Suprapubic skin (tissue), 4 donors: Measurements from ENCODE around the gene TMEM151A. TPM values are rescaled to one million over a fixed set of nuclear protein-coding genes. Genes with fewer than 3 reads are reported as not detected.

Experiments
- DNase-seq, 2 donors: peaks; one replicate each; pipeline ENCODE4 v3.0.0-alpha.2; 2019; ENCODE audit warnings: low spot score in 2 of 2
- H3K27ac ChIP-seq: fragments of 200-600 bp; sonication (generic); one replicate; pipeline ENCODE4 v1.5.1; 2019
- H3K27me3 ChIP-seq: fragments of 200-600 bp; sonication (generic); one replicate; pipeline ENCODE4 v1.5.1; 2019
- H3K36me3 ChIP-seq: fragments of 200-600 bp; sonication (generic); one replicate; pipeline ENCODE4 v1.5.1; 2019
- H3K4me1 ChIP-seq: fragments of 200-600 bp; sonication (generic); one replicate; pipeline ENCODE4 v1.5.1; 2019
- H3K4me3 ChIP-seq: fragments of 200-600 bp; sonication (generic); one replicate; pipeline ENCODE4 v1.5.1; 2019; ENCODE audit warnings: mild to moderate bottlenecking
- H3K9me3 ChIP-seq: fragments of 200-600 bp; sonication (generic); one replicate; pipeline ENCODE4 v1.5.1; 2019
- CTCF ChIP-seq, 2 donors: fragments of 200-600 bp in 1 of 2; fragments of 450-650 bp in 1 of 2; sonication (generic) in 1 of 2; IDR thresholded peaks; one replicate each; pipeline ENCODE4 v1.5.1; 2016 to 2019; ENCODE audit warnings: antibody characterized with exemption in 2 of 2, mild to moderate bottlenecking in 1 of 2, moderate library complexity in 1 of 2
- EP300 ChIP-seq: sonication (generic); formaldehyde crosslinking; IDR thresholded peaks from one replicate; pipeline ENCODE4 v1.6.1; 2017; ENCODE audit warnings: antibody characterized with exemption
- POLR2A ChIP-seq, 2 donors: fragments of 450-650 bp; IDR thresholded peaks; one replicate each; pipeline ENCODE4 v1.6.1; 2017; ENCODE audit warnings: antibody characterized with exemption in 2 of 2, mild to moderate bottlenecking in 2 of 2, moderate library complexity in 2 of 2
- POLR2AphosphoS5 ChIP-seq, 3 donors: sonication (generic); formaldehyde crosslinking; IDR thresholded peaks; one replicate each; pipeline ENCODE4 v1.6.1; 2017; ENCODE audit warnings: antibody characterized with exemption in 3 of 3
- WGBS: methylation state at CpG from one replicate; pipeline ENCODE4 v1.1.5; 2018; 5-methylcytosine and 5-hydroxymethylcytosine counted together
- total RNA-seq, 4 donors: library from RNA; depleted of rRNA; stranded (reverse); fragments of >200 nt; gene quantifications; one replicate each; pipeline ENCODE4 v1.1.0, GENCODE V29; 2016

TMEM151A gene
- total RNA-seq, 4 donors from 2014 or later, result not detected

GRCh38 chr11:66263785-66264184 is 27.9 kb upstream of the TMEM151A start:
- peaks cover 45% of the 10 kb centered on the region for H3K36me3 ChIP-seq
- H3K4me3 ChIP-seq, result no peak overlapping the region
- TF ChIP-seq POLR2AphosphoS5 (IDR thresholded peaks at IDR 0.05) (no peak), POLR2A (IDR thresholded peaks at IDR 0.05) (no peak), EP300 (no peak), CTCF (IDR thresholded peaks at IDR 0.05) (no peak)
- no peak overlapping the region for H3K27ac ChIP-seq
- H3K9me3 ChIP-seq, result no peaks in the 10 kb centered on the region
- H3K4me1 ChIP-seq, result peaks cover 25% of the 10 kb centered on the region
- no peak for DNase-seq
- WGBS, result 90% methylated on average over 10 of the region's 10 CpGs
- H3K27me3 ChIP-seq, result no peaks in the 10 kb centered on the region

GRCh38 chr11:66264383-66264782 is 27.3 kb upstream of the TMEM151A start:
- WGBS, result 91% methylated on average over 8 of the region's 8 CpGs
- Histone ChIP-seq H3K36me3 (peaks cover 45% of the 10 kb centered on the region), H3K27me3 (no peaks in the 10 kb centered on the region), H3K9me3 (no peaks in the 10 kb centered on the region), H3K27ac (no peak overlapping the region), H3K4me1 (peaks cover 26% of the 10 kb centered on the region), H3K4me3 (no peak overlapping the region)
- TF ChIP-seq EP300, result no peak
- TF ChIP-seq POLR2A (IDR thresholded peaks at IDR 0.05), result no peak
- no peak for TF ChIP-seq POLR2AphosphoS5 (IDR thresholded peaks at IDR 0.05)
- no peak for TF ChIP-seq CTCF (IDR thresholded peaks at IDR 0.05)
- no peak for DNase-seq

- Histone ChIP-seq H3K27me3 (no peaks in the 10 kb centered on the region), H3K36me3 (peaks cover 45% of the 10 kb centered on the region), H3K4me1 (peaks cover 30% of the 10 kb centered on the region), H3K4me3 (no peak overlapping the region), H3K27ac (no peak overlapping the region), H3K9me3 (no peaks in the 10 kb centered on the region)
- 97% methylated on average over 4 of the region's 12 CpGs for WGBS
- TF ChIP-seq POLR2A (IDR thresholded peaks at IDR 0.05) (no peak), CTCF (IDR thresholded peaks at IDR 0.05) (peak in 1 of 2 donors; percentile 29)
- no peak for DNase-seq
Measured at GRCh38 chr11:66264914-66265313, 26.8 kb upstream of the TMEM151A start.

- no peak overlapping the region for H3K4me3 ChIP-seq
- peaks cover 46% of the 10 kb centered on the region for H3K36me3 ChIP-seq
- no peaks in the 10 kb centered on the region for H3K9me3 ChIP-seq
- H3K4me1 ChIP-seq, result peaks cover 38% of the 10 kb centered on the region
- no peaks in the 10 kb centered on the region for H3K27me3 ChIP-seq
- TF ChIP-seq POLR2AphosphoS5 (IDR thresholded peaks at IDR 0.05) (no peak), CTCF (IDR thresholded peaks at IDR 0.05) (no peak), POLR2A (IDR thresholded peaks at IDR 0.05) (no peak), EP300 (no peak)
- H3K27ac ChIP-seq, result no peak overlapping the region
- WGBS, result 88% methylated on average over 26 of the region's 26 CpGs
- DNase-seq, result peak in 1 of 2 donors; percentile 68
Measured at GRCh38 chr11:66265531-66266377, 25.9 kb upstream of the TMEM151A start.

GRCh38 chr11:66266378-66267038 is 25.2 kb upstream of the TMEM151A start:
- WGBS, result 67% methylated on average over 6 of the region's 20 CpGs
- Histone ChIP-seq H3K27ac (no peak overlapping the region), H3K36me3 (peaks cover 42% of the 10 kb centered on the region), H3K4me3 (peak overlapping the region; percentile 86), H3K4me1 (peaks cover 41% of the 10 kb centered on the region), H3K27me3 (no peaks in the 10 kb centered on the region), H3K9me3 (no peaks in the 10 kb centered on the region)
- no peak for TF ChIP-seq POLR2AphosphoS5 (IDR thresholded peaks at IDR 0.05)
- no peak for TF ChIP-seq EP300
- TF ChIP-seq CTCF (IDR thresholded peaks at IDR 0.05), result no peak
- TF ChIP-seq POLR2A (IDR thresholded peaks at IDR 0.05), result no peak
- DNase-seq, result peak in 1 of 2 donors; percentile 82
